Panc1 (cell line): ENCODE data around the gene CDH16. TPM values are rescaled to one million over a fixed set of nuclear protein-coding genes. Genes with fewer than 3 reads are reported as not detected.

Experiments used
- ATAC-seq: fragments of 200-7000 bp; cut with Tn5 transposase; 2 replicates; pipeline ENCODE4 v1.9.1; 2020; ENCODE audit warnings: mild to moderate bottlenecking, moderate library complexity
- BruUV-seq: library from RNA; stranded (reverse); fragments of 400-500 nt; replicated peaks from 2 replicates; lab custom pipeline; 2021; lab: Mats Ljungman, UMichigan
- CTCF ChIA-PET: fragments of 300-600 bp; sonication (Branson Sonifier 250); formaldehyde crosslinking; loops from one replicate; lab custom pipeline; 2022; ENCODE audit warnings: antibody characterized with exemption; lab: Charles Lee
- POLR2A ChIA-PET: fragments of 300-600 bp; sonication (Branson Sonifier 250); formaldehyde crosslinking; loops from one replicate; lab custom pipeline; 2022; ENCODE audit warnings: antibody characterized with exemption; lab: Charles Lee
- DNase-seq: peaks from one replicate; pipeline ENCODE4 v3.0.0-alpha.2; 2010; ENCODE audit warnings: low read depth, low spot score
- H3K27ac ChIP-seq: 2 replicates; pipeline ENCODE4 v1.5.1; 2011; ENCODE audit warnings: mild to moderate bottlenecking, low read length, inconsistent platforms
- H3K27me3 ChIP-seq: fragments of 200-500 bp; sonication (Bioruptor generic); 2 replicates; pipeline ENCODE4 v1.6.0; 2014; ENCODE audit warnings: low read length, inconsistent platforms; ENCODE audit not compliant: control insufficient read depth, insufficient read depth
- H3K36me3 ChIP-seq: fragments of 200-500 bp; sonication (Bioruptor generic); 2 replicates; pipeline ENCODE4 v1.5.1; 2014; ENCODE audit warnings: inconsistent platforms, mild to moderate bottlenecking, low read length, moderate library complexity; ENCODE audit not compliant: control insufficient read depth, insufficient read depth
- H3K4me1 ChIP-seq: 2 replicates; pipeline ENCODE4 v1.5.1; 2011; ENCODE audit warnings: inconsistent platforms, mild to moderate bottlenecking, low read length, moderate library complexity; ENCODE audit not compliant: control insufficient read depth, insufficient read depth
- H3K4me3 ChIP-seq, 2 experiments: 2 replicates each; pipeline ENCODE4 v1.5.1; 2011 to 2012; ENCODE audit warnings: low read depth in 2 of 2, low read length in 2 of 2, mild to moderate bottlenecking in 2 of 2, inconsistent platforms in 1 of 2, moderate library complexity in 1 of 2
- H3K9me3 ChIP-seq: fragments of 200-500 bp; sonication (Bioruptor generic); 2 replicates; pipeline ENCODE4 v1.5.1; 2014; ENCODE audit warnings: low read depth, mild to moderate bottlenecking, inconsistent platforms, low read length, moderate library complexity; ENCODE audit not compliant: control insufficient read depth, insufficient read depth
- POLR2AphosphoS5 ChIP-seq: IDR thresholded peaks from 2 replicates; pipeline ENCODE4 v1.6.1; 2012; ENCODE audit warnings: mild to moderate bottlenecking, low read depth, low read length, moderate library complexity
- SIN3A ChIP-seq: IDR thresholded peaks from 2 replicates; pipeline ENCODE4 v1.6.1; 2012; ENCODE audit warnings: low read depth, mild to moderate bottlenecking, low read length, moderate library complexity, borderline replicate concordance; ENCODE audit not compliant: insufficient read depth
- TCF7L2 ChIP-seq: IDR thresholded peaks from 2 replicates; pipeline ENCODE4 v1.6.1; 2011; ENCODE audit warnings: mild to moderate bottlenecking, low read depth, low read length, inconsistent platforms
- in situ Hi-C: cut with HindIII; loops from 2 replicates; pipeline ENCODE4 v1.10.0; 2016; ENCODE audit warnings: low sequenced_read_pairs, low pct_unique_long_range_greater_than_20kb
- intact Hi-C: fragments of 100-400 bp; cut with micrococcal nuclease; formaldehyde crosslinking; loops from one replicate; pipeline ENCODE4 v1.10.0; 2022; ENCODE audit not compliant: unreplicated experiment
- total RNA-seq: library from RNA; stranded (reverse); gene quantifications from one replicate; pipeline ENCODE4 v1.2.1, GENCODE V29; 2021; ENCODE audit not compliant: unreplicated experiment
- TF ChIP-seq, protein P1 (sequence below), 2 experiments: IDR thresholded peaks; 2 replicates each; pipeline ENCODE4 v1.6.1; 2011 to 2012; ENCODE audit warnings: low read depth in 2 of 2, control low read depth in 1 of 2, low read length in 1 of 2, mild to moderate bottlenecking in 1 of 2, moderate library complexity in 1 of 2; ENCODE audit not compliant: insufficient read depth in 1 of 2
- TF ChIP-seq, protein P2 (sequence below): fragments of 450-650 bp; IDR thresholded peaks from 2 replicates; pipeline ENCODE4 v1.5.1; 2017; ENCODE audit warnings: mild to moderate bottlenecking

Gene CDH16
- total RNA-seq, 1 experiment from 2014 or later, result not detected

DNA sequence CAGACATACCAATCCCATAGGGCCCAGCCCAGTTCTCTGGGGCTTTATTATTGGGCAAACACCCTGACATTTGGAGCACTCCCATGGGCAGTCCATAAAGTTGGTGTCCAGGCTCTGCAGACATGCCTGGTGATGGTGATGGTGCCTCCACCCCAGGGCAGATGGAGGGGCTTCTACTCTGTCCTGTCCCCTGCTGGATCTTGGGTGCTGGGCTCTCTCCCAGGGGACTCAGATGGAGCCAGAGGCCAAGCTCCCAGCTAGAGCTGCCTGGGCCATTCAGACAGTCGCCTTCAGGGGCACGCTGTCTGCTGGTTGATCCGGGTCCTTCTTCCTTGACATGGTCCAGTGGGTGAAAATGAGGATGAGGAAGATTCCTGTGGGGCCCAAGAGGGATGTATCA lies 10.6 kb downstream of the CDH16 start:
- ATAC-seq (no peak), DNase-seq (no peak)
- intact Hi-C loops, result no loop called here
- H3K27me3 ChIP-seq, result no peaks in the 10 kb centered on the region
- no peak overlapping the region for H3K4me3 ChIP-seq
- H3K4me1 ChIP-seq, result no peaks in the 10 kb centered on the region
- POLR2A ChIA-PET, result no interaction called here
- no peaks in the 10 kb centered on the region for H3K9me3 ChIP-seq
- CTCF ChIA-PET, result no interaction called here
- no peak overlapping the region for H3K27ac ChIP-seq
- in situ Hi-C loops, result no loop called here
- TF ChIP-seq SIN3A (no peak), TCF7L2 (no peak), POLR2AphosphoS5 (no peak)
- TF ChIP-seq, protein P1, sequence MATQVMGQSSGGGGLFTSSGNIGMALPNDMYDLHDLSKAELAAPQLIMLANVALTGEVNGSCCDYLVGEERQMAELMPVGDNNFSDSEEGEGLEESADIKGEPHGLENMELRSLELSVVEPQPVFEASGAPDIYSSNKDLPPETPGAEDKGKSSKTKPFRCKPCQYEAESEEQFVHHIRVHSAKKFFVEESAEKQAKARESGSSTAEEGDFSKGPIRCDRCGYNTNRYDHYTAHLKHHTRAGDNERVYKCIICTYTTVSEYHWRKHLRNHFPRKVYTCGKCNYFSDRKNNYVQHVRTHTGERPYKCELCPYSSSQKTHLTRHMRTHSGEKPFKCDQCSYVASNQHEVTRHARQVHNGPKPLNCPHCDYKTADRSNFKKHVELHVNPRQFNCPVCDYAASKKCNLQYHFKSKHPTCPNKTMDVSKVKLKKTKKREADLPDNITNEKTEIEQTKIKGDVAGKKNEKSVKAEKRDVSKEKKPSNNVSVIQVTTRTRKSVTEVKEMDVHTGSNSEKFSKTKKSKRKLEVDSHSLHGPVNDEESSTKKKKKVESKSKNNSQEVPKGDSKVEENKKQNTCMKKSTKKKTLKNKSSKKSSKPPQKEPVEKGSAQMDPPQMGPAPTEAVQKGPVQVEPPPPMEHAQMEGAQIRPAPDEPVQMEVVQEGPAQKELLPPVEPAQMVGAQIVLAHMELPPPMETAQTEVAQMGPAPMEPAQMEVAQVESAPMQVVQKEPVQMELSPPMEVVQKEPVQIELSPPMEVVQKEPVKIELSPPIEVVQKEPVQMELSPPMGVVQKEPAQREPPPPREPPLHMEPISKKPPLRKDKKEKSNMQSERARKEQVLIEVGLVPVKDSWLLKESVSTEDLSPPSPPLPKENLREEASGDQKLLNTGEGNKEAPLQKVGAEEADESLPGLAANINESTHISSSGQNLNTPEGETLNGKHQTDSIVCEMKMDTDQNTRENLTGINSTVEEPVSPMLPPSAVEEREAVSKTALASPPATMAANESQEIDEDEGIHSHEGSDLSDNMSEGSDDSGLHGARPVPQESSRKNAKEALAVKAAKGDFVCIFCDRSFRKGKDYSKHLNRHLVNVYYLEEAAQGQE (IDR thresholded peaks at IDR 0.05; ENCODE audit: insufficient read depth in 1 of 2, low read depth in 2 of 2, low read length in 1 of 2), result no peak
- TF ChIP-seq, protein P2, sequence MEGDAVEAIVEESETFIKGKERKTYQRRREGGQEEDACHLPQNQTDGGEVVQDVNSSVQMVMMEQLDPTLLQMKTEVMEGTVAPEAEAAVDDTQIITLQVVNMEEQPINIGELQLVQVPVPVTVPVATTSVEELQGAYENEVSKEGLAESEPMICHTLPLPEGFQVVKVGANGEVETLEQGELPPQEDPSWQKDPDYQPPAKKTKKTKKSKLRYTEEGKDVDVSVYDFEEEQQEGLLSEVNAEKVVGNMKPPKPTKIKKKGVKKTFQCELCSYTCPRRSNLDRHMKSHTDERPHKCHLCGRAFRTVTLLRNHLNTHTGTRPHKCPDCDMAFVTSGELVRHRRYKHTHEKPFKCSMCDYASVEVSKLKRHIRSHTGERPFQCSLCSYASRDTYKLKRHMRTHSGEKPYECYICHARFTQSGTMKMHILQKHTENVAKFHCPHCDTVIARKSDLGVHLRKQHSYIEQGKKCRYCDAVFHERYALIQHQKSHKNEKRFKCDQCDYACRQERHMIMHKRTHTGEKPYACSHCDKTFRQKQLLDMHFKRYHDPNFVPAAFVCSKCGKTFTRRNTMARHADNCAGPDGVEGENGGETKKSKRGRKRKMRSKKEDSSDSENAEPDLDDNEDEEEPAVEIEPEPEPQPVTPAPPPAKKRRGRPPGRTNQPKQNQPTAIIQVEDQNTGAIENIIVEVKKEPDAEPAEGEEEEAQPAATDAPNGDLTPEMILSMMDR, result no peak
- no TSS peak for BruUV-seq
- H3K36me3 ChIP-seq, result no peaks in the 10 kb centered on the region

DNA sequence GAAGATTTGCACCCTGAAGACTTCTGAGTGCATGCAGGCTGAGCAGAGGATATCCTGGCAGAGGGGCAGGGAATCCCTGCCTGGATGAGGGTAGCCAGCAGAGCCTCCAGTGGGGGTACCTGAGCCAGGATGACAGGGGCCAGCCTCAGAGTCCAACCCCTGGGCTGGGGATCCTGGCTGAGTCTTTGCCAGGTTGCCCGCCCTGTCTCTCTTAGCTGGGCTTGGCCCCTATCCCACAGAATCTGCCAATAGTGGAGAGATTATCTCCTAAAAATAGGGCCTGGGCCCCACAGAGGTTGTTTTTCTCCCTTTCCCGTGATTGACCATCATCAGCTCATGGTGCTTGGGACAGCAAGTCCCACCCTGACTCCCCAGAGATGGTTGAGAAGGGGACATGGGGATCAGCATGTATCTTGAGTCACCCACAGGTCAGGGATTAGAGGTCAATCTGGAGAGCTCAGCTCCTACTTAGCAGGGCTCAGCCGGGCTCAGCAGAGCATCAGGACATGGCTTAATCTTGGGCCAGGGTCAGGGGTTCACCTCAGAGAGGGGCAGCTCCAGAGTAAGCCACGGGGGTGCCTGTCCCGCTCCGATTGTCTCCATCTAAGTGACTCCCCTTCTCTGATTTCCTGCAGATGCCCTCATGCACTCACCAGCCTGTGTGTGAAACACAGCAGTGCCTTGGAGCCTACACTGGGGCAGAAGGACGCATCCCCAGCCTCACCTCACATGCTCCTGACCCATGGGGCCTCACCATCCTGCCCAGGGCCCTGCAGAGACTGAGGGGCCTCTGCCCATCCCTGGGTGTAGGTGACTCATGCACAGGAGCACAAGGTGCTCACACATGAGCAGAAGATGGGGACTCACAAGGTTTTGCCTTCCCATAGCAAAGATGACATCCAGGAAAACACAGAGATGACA lies 11.5 kb downstream of the CDH16 start:
- Histone ChIP-seq H3K4me1 (no peaks in the 10 kb centered on the region), H3K36me3 (no peaks in the 10 kb centered on the region), H3K4me3 (no peak overlapping the region), H3K27ac (no peak overlapping the region), H3K27me3 (no peaks in the 10 kb centered on the region), H3K9me3 (no peaks in the 10 kb centered on the region)
- intact Hi-C loops, result no loop called here
- TF ChIP-seq, protein P1 (IDR thresholded peaks at IDR 0.05; ENCODE audit: insufficient read depth in 1 of 2, low read depth in 2 of 2, low read length in 1 of 2), result no peak
- TF ChIP-seq TCF7L2 (no peak), SIN3A (no peak), POLR2AphosphoS5 (no peak)
- TF ChIP-seq, protein P2, result no peak
- in situ Hi-C loops, result no loop called here
- ChIA-PET POLR2A (no interaction called here), CTCF (no interaction called here)
- no TSS peak for BruUV-seq
- no peak for DNase-seq
- no peak for ATAC-seq
